Measurements from ENCODE around the gene IL4R. TPM values are rescaled to one million over a fixed set of nuclear protein-coding genes. Genes with fewer than 3 reads are reported as not detected.
"Not testable (repeated sequence)": the region's sequence is repeated elsewhere in the genome, so short reads cannot be mapped to it uniquely, and the experiment has no call there.

The IL4R gene
- total RNA-seq, 1 experiment from 2014 or later, result 12.0 TPM

DNA sequence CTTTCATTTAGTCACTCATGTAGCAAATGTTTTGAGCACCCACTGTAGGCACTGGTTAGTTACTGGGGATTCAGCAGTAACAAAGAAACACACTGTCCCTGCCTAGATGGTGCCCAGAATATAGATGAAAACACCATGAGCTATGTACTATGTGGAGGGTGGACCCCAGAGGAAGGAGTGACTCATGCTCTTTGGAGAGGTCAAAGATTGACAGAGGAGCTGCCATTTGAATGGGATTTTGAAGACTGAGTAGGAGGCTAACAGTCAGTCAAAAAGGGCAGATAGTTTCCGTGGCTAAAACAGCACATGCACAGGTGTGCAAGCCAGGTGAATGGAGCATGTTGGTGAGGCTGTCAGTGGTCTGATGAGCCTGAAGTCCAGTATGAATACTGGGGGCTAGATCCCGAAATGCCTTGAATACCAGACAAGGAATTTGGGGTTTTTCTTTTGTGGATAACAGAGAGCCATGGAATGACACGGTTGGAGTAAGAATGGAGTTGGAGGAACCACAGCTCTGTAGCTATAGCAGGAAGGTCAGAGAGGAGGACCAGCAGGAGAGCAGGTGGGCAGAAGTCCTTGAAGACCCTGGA lies 94.3 kb downstream of the IL4R start:
- H3K9me3 ChIP-seq (ENCODE audit: low read length), result no peaks in the 10 kb centered on the region
- no peak overlapping the region for H3K4me2 ChIP-seq (ENCODE audit: low read depth, low read length, poor library complexity, severe bottlenecking)
- H3K9ac ChIP-seq (ENCODE audit: low read length), result no peak overlapping the region
- no peaks in the 10 kb centered on the region for H3K79me2 ChIP-seq (ENCODE audit: low read length)
- no peaks in the 10 kb centered on the region for H3K9me2 ChIP-seq (replicated peaks; ENCODE audit: insufficient read depth, low read length)
- H3K36me3 ChIP-seq (ENCODE audit: insufficient read depth, low read length), result no peaks in the 10 kb centered on the region
- H3K27me3 ChIP-seq (ENCODE audit: low read length), result no peaks in the 10 kb centered on the region
- peaks cover 4% of the 10 kb centered on the region; the same call in 1 of the 2 replicates for H3K4me1 ChIP-seq (ENCODE audit: low read length)
- no peak overlapping the region for H3K27ac ChIP-seq (ENCODE audit: low read length)
- H2AFZ ChIP-seq (ENCODE audit: low read length), result no peak overlapping the region
- H3K4me3 ChIP-seq (ENCODE audit: low read length), result no peak overlapping the region
- H4K20me1 ChIP-seq (ENCODE audit: insufficient read depth, low read depth, low read length), result peaks cover 2% of the 10 kb centered on the region; the same call in 1 of the 2 replicates
- DNase-seq, result no peak

- Histone ChIP-seq H4K20me1 (ENCODE audit: insufficient read depth, low read depth, low read length) (peaks cover 2% of the 10 kb centered on the region; the same call in 1 of the 2 replicates), H3K4me2 (ENCODE audit: low read depth, low read length, poor library complexity, severe bottlenecking) (no peak overlapping the region), H3K79me2 (ENCODE audit: low read length) (no peaks in the 10 kb centered on the region), H3K9ac (ENCODE audit: low read length) (no peak overlapping the region), H3K36me3 (ENCODE audit: insufficient read depth, low read length) (no peaks in the 10 kb centered on the region), H3K4me1 (ENCODE audit: low read length) (no peaks in the 10 kb centered on the region), H3K27me3 (ENCODE audit: low read length) (no peaks in the 10 kb centered on the region), H3K4me3 (ENCODE audit: low read length) (no peak overlapping the region), H2AFZ (ENCODE audit: low read length) (no peak overlapping the region), H3K27ac (ENCODE audit: low read length) (no peak overlapping the region), H3K9me3 (ENCODE audit: low read length) (no peaks in the 10 kb centered on the region), H3K9me2 (replicated peaks; ENCODE audit: insufficient read depth, low read length) (no peaks in the 10 kb centered on the region)
- DNase-seq, result no peak
Observed at GRCh38 chr16:27408602-27409031, 94.8 kb downstream of the IL4R start.

GRCh38 chr16:27409958-27410357 lies 96.2 kb downstream of the IL4R start:
- H3K9ac ChIP-seq (ENCODE audit: low read length); H3K27ac ChIP-seq (ENCODE audit: low read length); H3K79me2 ChIP-seq (ENCODE audit: low read length); H3K36me3 ChIP-seq (ENCODE audit: insufficient read depth, low read length); DNase-seq; H3K9me2 ChIP-seq (replicated peaks; ENCODE audit: insufficient read depth, low read length); H3K9me3 ChIP-seq (ENCODE audit: low read length); H4K20me1 ChIP-seq (ENCODE audit: insufficient read depth, low read depth, low read length); H3K4me2 ChIP-seq (ENCODE audit: low read depth, low read length, poor library complexity, severe bottlenecking); H2AFZ ChIP-seq (ENCODE audit: low read length); H3K27me3 ChIP-seq (ENCODE audit: low read length); H3K4me3 ChIP-seq (ENCODE audit: low read length); H3K4me1 ChIP-seq (ENCODE audit: low read length): not testable (repeated sequence)

DNA sequence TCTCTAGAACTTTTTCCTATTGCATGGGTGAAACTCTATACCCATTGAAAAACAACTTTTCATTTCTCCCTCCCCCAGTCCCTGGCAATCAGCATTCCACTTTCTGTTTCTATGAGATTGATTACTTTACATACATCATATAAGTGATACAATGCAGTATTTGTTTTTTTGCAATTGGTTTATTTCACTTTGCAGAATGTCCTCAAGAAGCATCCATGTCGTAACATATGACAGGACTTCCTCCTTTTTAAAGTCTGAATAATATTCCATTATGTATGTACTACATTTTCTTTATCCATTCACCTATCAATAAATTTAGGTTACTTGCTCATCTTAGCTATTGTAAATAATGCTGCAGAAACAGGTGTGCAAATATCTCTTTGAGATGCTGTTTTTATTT lies 97.0 kb downstream of the IL4R start:
- H3K4me3 ChIP-seq (ENCODE audit: low read length), result no peak overlapping the region
- 0 out of 2 replicates have a peak, but pooled peaks cover 2% of the 10 kb centered on the region for H4K20me1 ChIP-seq (ENCODE audit: insufficient read depth, low read depth, low read length)
- DNase-seq, result no peak
- no peak overlapping the region for H3K27ac ChIP-seq (ENCODE audit: low read length)
- no peaks in the 10 kb centered on the region for H3K27me3 ChIP-seq (ENCODE audit: low read length)
- no peak overlapping the region for H3K9ac ChIP-seq (ENCODE audit: low read length)
- H3K4me1 ChIP-seq (ENCODE audit: low read length), result no peaks in the 10 kb centered on the region
- H3K9me2 ChIP-seq (replicated peaks; ENCODE audit: insufficient read depth, low read length), result no peaks in the 10 kb centered on the region
- H3K4me2 ChIP-seq (ENCODE audit: low read depth, low read length, poor library complexity, severe bottlenecking), result no peak overlapping the region
- no peak overlapping the region for H2AFZ ChIP-seq (ENCODE audit: low read length)
- H3K9me3 ChIP-seq (ENCODE audit: low read length), result no peaks in the 10 kb centered on the region
- H3K79me2 ChIP-seq (ENCODE audit: low read length), result no peaks in the 10 kb centered on the region
- H3K36me3 ChIP-seq (ENCODE audit: insufficient read depth, low read length), result no peaks in the 10 kb centered on the region

- H3K4me1 ChIP-seq (ENCODE audit: low read length), result no peaks in the 10 kb centered on the region
- H3K9ac ChIP-seq (ENCODE audit: low read length), result no peak overlapping the region
- H3K4me3 ChIP-seq (ENCODE audit: low read length), result no peak overlapping the region
- no peaks in the 10 kb centered on the region for H3K9me3 ChIP-seq (ENCODE audit: low read length)
- no peaks in the 10 kb centered on the region for H3K36me3 ChIP-seq (ENCODE audit: insufficient read depth, low read length)
- H3K9me2 ChIP-seq (replicated peaks; ENCODE audit: insufficient read depth, low read length), result no peaks in the 10 kb centered on the region
- no peaks in the 10 kb centered on the region for H4K20me1 ChIP-seq (ENCODE audit: insufficient read depth, low read depth, low read length)
- H2AFZ ChIP-seq (ENCODE audit: low read length), result no peak overlapping the region
- no peak overlapping the region for H3K4me2 ChIP-seq (ENCODE audit: low read depth, low read length, poor library complexity, severe bottlenecking)
- H3K27me3 ChIP-seq (ENCODE audit: low read length), result no peaks in the 10 kb centered on the region
- no peaks in the 10 kb centered on the region for H3K79me2 ChIP-seq (ENCODE audit: low read length)
- H3K27ac ChIP-seq (ENCODE audit: low read length), result no peak overlapping the region
- DNase-seq, result no peak
Observed at GRCh38 chr16:27413956-27414355, 100.2 kb downstream of the IL4R start.

Other genes with a start within 250 kb of the IL4R start
- gene C16orf82, start 247.0 kb upstream of the IL4R start, total RNA-seq (2014; rRNA removed; shearing (Covaris generic); ENCODE audit: low replicate concordance), result not detected in 2 replicates
- gene KDM8, start 110.4 kb upstream of the IL4R start, total RNA-seq (2014; rRNA removed; shearing (Covaris generic); ENCODE audit: low replicate concordance), result 1.9 and 3.1 TPM in 2 replicates
- 59.2 and 77.8 TPM in 2 replicates for gene NSMCE1, start 45.2 kb upstream of the IL4R start, total RNA-seq (2014; rRNA removed; shearing (Covaris generic); ENCODE audit: low replicate concordance)
- gene IL21R, start 88.2 kb downstream of the IL4R start, total RNA-seq (2014; rRNA removed; shearing (Covaris generic); ENCODE audit: low replicate concordance), result 1.9 and 2.2 TPM in 2 replicates
- 46.6 and 78.0 TPM in 2 replicates for gene GTF3C1, start 235.9 kb downstream of the IL4R start, total RNA-seq (2014; rRNA removed; shearing (Covaris generic); ENCODE audit: low replicate concordance)
- gene KATNIP, start 236.2 kb downstream of the IL4R start, total RNA-seq (2014; rRNA removed; shearing (Covaris generic); ENCODE audit: low replicate concordance), result 8.5 and 14.4 TPM in 2 replicates